ENCODE measurements around the gene SEPTIN12. TPM values are rescaled to one million over a fixed set of nuclear protein-coding genes. Genes with fewer than 3 reads are reported as not detected.

Gene SEPTIN12
- total and polyA plus RNA-seq, 2 of the 8 experiments (the other 6 are each of a cell fraction or from before 2014, with no cell fraction given), result 0.24 TPM; not detected in 1

GRCh38 chr16:4826526-4826925 is 38.4 kb upstream of the SEPTIN12 start (continued):
- TF ChIP-seq KDM1A (IDR thresholded peaks at IDR 0.05; ENCODE audit: borderline replicate concordance, low read length) (no peak), SIX5 (IDR thresholded peaks at IDR 0.05; ENCODE audit: low read depth, low read length) (no peak), SIRT6 (IDR thresholded peaks at IDR 0.05; ENCODE audit: low read length) (no peak)

Data from H1 (cell line).